OCI-LY3 (cell line): Measurements from ENCODE around the gene TBX19.

Source experiments
- H2AFZ ChIP-seq: fragments of 200-600, 300-600 bp; shearing (Covaris generic); 2 replicates; pipeline ENCODE4 v1.6.0; 2014; ENCODE audit warnings: antibody characterized with exemption, low read depth, low read length
- H3K27ac ChIP-seq: fragments of 200-600, 300-600 bp; sonication (generic); 2 replicates; pipeline ENCODE4 v1.5.1; 2014; ENCODE audit warnings: mild to moderate bottlenecking, low read length, moderate library complexity, mixed read lengths
- H3K27me3 ChIP-seq: fragments of 200-600, 300-600 bp; sonication (generic); 2 replicates; pipeline ENCODE4 v1.6.1; 2014; ENCODE audit warnings: low read depth, low read length, mixed read lengths
- H3K36me3 ChIP-seq: fragments of 200-600, 300-600 bp; sonication (generic); replicated peaks from 2 replicates; pipeline ENCODE3; 2014; ENCODE audit warnings: low read depth, low read length, mixed read lengths
- H3K4me1 ChIP-seq: fragments of 300-600, 200-600 bp; sonication (generic); 2 replicates; pipeline ENCODE4 v1.6.1; 2014; ENCODE audit warnings: low read length, mixed read lengths
- H3K4me2 ChIP-seq: fragments of 200-600, 300-600 bp; sonication (generic); 2 replicates; pipeline ENCODE4 v1.6.1; 2014; ENCODE audit warnings: low read length, mixed read lengths
- H3K4me3 ChIP-seq: fragments of 300-600, 200-600 bp; sonication (generic); 2 replicates; pipeline ENCODE4 v1.5.1; 2014; ENCODE audit warnings: antibody characterized with exemption, mild to moderate bottlenecking, low read length, moderate library complexity
- H3K79me2 ChIP-seq: fragments of 300-600, 200-600 bp; shearing (Covaris generic); 2 replicates; pipeline ENCODE4 v1.6.1; 2014; ENCODE audit warnings: mild to moderate bottlenecking, low read length, mixed read lengths
- H3K9ac ChIP-seq: fragments of 300-600, 200-600 bp; shearing (Covaris generic); 2 replicates; pipeline ENCODE4 v1.6.0; 2014; ENCODE audit warnings: mild to moderate bottlenecking, low read length, moderate library complexity
- H3K9me3 ChIP-seq: fragments of 200-600, 300-600 bp; shearing (Covaris generic); 2 replicates; pipeline ENCODE4 v1.6.1; 2014; ENCODE audit warnings: low read length, mixed read lengths; ENCODE audit not compliant: insufficient read depth
- H4K20me1 ChIP-seq: fragments of 200-600, 300-600 bp; sonication (generic); 2 replicates; pipeline ENCODE4 v1.6.1; 2016; ENCODE audit warnings: low read length, mixed read lengths; ENCODE audit not compliant: insufficient read depth
- EZH2phosphoT487 ChIP-seq: fragments of 200-600 bp; shearing (Covaris generic); IDR thresholded peaks from 2 replicates; pipeline ENCODE4 v1.6.1; 2018; ENCODE audit warnings: antibody characterized with exemption, mixed run types, low read depth
- TF ChIP-seq, protein P1 (sequence below): fragments of 200-600, 300-600 bp; sonication (generic); IDR thresholded peaks from 2 replicates; pipeline ENCODE4 v1.5.1; 2014; ENCODE audit warnings: antibody characterized with exemption, low read length, low read depth

TBX19 gene

DNA sequence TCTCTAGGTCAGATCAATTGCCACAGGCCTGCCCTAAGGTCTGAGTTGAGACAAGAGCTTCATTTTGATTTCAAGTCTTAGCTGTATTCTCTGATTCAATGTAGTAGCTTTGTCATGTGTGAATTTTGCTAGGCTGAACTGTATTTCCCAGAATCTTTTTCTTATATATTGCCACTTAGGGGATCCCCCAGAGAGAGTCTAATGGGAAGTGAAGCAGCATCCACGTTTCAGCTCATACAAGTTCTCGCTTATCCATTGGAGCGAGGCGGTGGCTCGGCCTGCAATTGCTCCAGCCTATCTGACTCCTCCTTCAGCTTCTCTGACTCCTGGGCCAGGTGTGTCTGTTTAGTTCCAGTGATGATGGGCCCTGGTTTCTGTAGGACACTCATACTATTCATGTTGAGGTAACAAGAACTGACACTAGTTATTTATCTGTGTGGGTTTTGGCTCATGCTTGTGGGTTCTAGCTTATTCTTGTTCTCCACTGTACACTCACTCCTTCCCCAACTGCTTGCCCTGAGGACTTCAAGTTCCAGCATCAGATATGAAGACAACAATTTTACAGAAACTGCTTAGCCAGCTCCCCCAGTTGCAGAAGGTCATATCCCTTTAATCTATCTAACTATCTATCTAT is 48.2 kb downstream of the TBX19 start:
- Histone ChIP-seq H3K9me3 (no peaks in the 10 kb centered on the region), H3K4me3 (no peak overlapping the region), H3K36me3 (no peaks in the 10 kb centered on the region), H4K20me1 (no peaks in the 10 kb centered on the region), H3K9ac (no peak overlapping the region), H3K4me1 (peaks cover 5% of the 10 kb centered on the region), H2AFZ (no peak overlapping the region), H3K27me3 (no peaks in the 10 kb centered on the region), H3K27ac (no peak overlapping the region), H3K4me2 (no peak overlapping the region), H3K79me2 (no peaks in the 10 kb centered on the region)
- TF ChIP-seq, protein P1, sequence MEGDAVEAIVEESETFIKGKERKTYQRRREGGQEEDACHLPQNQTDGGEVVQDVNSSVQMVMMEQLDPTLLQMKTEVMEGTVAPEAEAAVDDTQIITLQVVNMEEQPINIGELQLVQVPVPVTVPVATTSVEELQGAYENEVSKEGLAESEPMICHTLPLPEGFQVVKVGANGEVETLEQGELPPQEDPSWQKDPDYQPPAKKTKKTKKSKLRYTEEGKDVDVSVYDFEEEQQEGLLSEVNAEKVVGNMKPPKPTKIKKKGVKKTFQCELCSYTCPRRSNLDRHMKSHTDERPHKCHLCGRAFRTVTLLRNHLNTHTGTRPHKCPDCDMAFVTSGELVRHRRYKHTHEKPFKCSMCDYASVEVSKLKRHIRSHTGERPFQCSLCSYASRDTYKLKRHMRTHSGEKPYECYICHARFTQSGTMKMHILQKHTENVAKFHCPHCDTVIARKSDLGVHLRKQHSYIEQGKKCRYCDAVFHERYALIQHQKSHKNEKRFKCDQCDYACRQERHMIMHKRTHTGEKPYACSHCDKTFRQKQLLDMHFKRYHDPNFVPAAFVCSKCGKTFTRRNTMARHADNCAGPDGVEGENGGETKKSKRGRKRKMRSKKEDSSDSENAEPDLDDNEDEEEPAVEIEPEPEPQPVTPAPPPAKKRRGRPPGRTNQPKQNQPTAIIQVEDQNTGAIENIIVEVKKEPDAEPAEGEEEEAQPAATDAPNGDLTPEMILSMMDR, result no peak
- no peak for TF ChIP-seq EZH2phosphoT487

DNA sequence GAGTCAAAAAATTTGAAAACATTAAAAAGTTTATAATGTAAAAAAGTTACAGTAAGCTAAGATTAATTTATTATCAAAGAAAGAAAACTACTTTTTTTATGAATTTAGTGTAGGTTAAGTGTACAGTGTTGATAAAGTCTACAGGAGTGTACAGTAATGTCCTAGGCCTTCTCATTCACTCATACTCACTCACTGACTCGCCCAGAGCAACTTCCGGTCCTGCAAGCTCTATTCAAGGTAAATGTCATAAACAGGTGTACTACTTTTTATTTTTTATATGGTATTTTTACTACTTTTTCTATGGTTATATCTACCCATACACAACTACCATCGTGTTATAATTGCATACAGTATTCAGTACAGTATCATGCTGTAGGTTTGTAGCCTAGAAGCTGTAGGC is 49.6 kb downstream of the TBX19 start:
- Histone ChIP-seq H3K4me2 (no peak overlapping the region), H4K20me1 (no peaks in the 10 kb centered on the region), H3K4me3 (no peak overlapping the region), H3K4me1 (peaks cover 5% of the 10 kb centered on the region), H3K27ac (no peak overlapping the region), H3K36me3 (no peaks in the 10 kb centered on the region), H3K9me3 (no peaks in the 10 kb centered on the region), H3K9ac (no peak overlapping the region), H3K27me3 (no peaks in the 10 kb centered on the region), H3K79me2 (no peaks in the 10 kb centered on the region), H2AFZ (no peak overlapping the region)
- TF ChIP-seq, protein P1, result no peak
- no peak for TF ChIP-seq EZH2phosphoT487

DNA sequence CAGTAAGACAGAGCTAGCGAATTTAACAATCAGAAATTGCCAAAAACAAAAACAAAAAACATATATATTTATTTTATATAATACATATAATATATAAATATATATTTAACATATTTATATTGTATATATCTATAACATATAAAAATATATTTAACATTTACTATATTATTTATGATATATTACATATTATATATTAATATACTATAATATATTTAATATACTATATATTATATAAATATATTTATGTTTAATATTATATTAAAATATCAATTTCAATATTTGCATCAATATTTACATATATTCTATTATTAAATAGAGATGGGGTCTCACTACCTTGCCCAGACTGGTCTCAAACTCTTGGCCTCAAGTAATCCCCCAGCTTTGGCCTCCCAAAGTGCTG is 50.9 kb downstream of the TBX19 start:
- no peak overlapping the region for H2AFZ ChIP-seq
- no peak for TF ChIP-seq EZH2phosphoT487
- TF ChIP-seq, protein P1, result no peak
- no peaks in the 10 kb centered on the region for H4K20me1 ChIP-seq
- H3K9me3 ChIP-seq, result no peaks in the 10 kb centered on the region
- H3K27ac ChIP-seq, result no peak overlapping the region
- no peaks in the 10 kb centered on the region for H3K27me3 ChIP-seq
- no peak overlapping the region for H3K4me3 ChIP-seq
- no peaks in the 10 kb centered on the region for H3K79me2 ChIP-seq
- no peaks in the 10 kb centered on the region for H3K36me3 ChIP-seq
- H3K4me1 ChIP-seq, result peaks cover 5% of the 10 kb centered on the region
- H3K4me2 ChIP-seq, result no peak overlapping the region
- H3K9ac ChIP-seq, result no peak overlapping the region

DNA sequence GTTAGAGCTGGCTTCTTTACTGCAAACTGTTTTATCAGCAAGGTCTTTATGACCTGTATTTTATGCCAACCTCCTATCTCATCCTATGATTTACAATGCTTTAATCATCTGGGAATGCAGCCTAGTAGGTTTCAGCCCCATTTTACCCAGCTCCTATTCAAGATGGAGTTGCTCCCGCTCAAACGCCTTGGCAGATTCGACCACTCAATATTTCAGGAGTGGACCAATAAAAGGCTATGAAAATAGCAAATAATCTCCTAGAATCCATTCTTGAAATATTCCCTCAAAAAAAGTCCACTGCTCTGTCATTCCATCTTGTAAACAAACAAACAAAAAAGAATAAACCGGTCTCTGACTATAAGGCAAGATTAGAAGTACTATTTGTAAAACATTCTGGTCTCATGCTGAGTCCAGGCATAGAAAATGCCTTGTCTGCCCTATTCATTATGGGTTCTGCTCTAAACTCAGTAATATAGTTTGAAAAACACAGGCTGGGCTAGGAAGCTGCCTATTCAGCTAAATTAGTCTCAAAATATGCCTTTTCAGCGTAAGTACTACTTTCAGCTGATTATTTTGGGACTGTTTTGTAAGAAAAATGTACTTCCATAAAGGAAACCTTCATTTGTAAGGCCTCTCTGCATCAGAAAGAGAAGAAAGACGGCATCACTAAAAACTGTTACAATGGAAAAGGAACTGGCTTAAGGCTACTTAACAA is 53.0 kb downstream of the TBX19 start:
- Histone ChIP-seq H3K4me1 (peaks cover 3% of the 10 kb centered on the region), H3K27me3 (no peaks in the 10 kb centered on the region), H2AFZ (no peak overlapping the region), H3K36me3 (no peaks in the 10 kb centered on the region), H4K20me1 (no peaks in the 10 kb centered on the region), H3K4me2 (no peak overlapping the region), H3K9ac (no peak overlapping the region), H3K27ac (no peak overlapping the region), H3K9me3 (no peaks in the 10 kb centered on the region), H3K4me3 (no peak overlapping the region), H3K79me2 (no peaks in the 10 kb centered on the region)
- TF ChIP-seq EZH2phosphoT487, result no peak
- TF ChIP-seq, protein P1, result no peak
